ENCODE results near the gene MMAB.

Gene MMAB

DNA sequence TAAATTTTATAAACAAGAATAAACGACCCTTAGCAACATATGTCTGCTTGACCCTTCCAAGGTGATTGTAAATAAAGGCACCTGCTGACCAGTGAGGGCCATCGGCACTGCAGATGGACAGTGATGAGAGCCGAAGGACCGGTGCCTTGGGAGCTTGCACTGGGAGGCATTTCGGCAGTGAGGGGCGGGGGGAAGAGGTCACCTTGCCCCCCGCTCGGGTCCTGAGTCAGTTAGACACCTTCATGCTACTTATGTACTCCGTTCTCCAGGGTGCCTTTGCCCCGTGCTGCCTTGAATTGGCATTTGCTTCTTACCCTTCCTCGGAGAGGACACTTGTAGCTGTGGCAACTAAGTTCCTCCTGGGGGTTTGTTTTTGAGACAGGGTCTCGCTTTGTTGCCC, 23.0 kb downstream of the MMAB start:
- no peak overlapping the region for H3K4me2 ChIP-seq
- no peak overlapping the region for H3K9ac ChIP-seq
- no peaks in the 10 kb centered on the region for H3K9me3 ChIP-seq (replicated peaks in 1 of 11)
- no peak overlapping the region for H3K4me3 ChIP-seq
- no peaks in the 10 kb centered on the region for H3K36me3 ChIP-seq
- H3K4me1 ChIP-seq: peaks cover 3 to 23% (median 14%) of the 10 kb centered on the region in 10 experiments
- no peaks in the 10 kb centered on the region for H3K27me3 ChIP-seq
- TF ChIP-seq Cebpa-rat (IDR thresholded peaks at IDR 0.05): no peak
- peaks cover 0 to 18% (median 0%) of the 10 kb centered on the region in 11 experiments; a peak in 1 of 22 replicates for H4K20me1 ChIP-seq
- H3K27ac ChIP-seq: no peak overlapping the region

DNA sequence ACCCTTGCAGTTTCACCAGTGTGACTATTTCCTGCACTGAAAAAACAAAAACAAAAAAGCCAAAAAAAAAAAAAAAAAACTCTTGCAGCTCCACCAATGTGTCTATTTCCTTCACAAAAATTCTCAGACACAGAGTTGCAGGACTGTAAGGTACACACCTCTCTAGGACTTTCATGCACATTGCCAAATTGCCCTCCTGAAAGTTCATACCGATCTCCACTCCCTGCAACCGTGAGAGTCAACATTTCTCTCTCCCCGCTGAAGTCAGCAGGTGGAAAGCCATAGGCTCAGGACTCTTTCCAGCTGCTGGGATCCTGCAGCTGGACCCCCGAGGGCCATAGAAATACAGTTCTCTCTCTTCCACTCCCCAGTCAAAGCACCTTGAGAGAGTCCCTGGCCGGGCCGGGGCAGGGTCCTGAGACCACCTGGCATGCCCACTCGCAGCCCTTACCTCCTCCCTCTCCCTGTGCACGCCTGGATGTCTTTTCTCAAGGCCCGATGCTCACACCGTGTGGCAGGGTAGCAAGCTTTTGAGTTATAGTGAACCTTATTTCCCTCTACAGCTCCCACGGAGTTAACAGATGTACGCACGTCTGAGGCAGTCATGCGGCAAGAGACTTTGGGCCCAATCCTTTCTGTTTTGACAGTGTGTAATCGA, 23.6 kb downstream of the MMAB start:
- Histone ChIP-seq H3K4me3 (no peak overlapping the region), H3K9me3 (replicated peaks in 1 of 11) (no peaks in the 10 kb centered on the region), H3K4me2 (no peak overlapping the region), H3K27ac (no peak overlapping the region), H3K4me1 (peaks cover 8 to 28% (median 19%) of the 10 kb centered on the region in 10 experiments), H3K36me3 (no peaks in the 10 kb centered on the region), H4K20me1 (peaks cover 0 to 17% (median 0%) of the 10 kb centered on the region in 11 experiments; a peak in 1 of 22 replicates), H3K27me3 (no peaks in the 10 kb centered on the region), H3K9ac (no peak overlapping the region)
- no peak for TF ChIP-seq Cebpa-rat (IDR thresholded peaks at IDR 0.05)

DNA sequence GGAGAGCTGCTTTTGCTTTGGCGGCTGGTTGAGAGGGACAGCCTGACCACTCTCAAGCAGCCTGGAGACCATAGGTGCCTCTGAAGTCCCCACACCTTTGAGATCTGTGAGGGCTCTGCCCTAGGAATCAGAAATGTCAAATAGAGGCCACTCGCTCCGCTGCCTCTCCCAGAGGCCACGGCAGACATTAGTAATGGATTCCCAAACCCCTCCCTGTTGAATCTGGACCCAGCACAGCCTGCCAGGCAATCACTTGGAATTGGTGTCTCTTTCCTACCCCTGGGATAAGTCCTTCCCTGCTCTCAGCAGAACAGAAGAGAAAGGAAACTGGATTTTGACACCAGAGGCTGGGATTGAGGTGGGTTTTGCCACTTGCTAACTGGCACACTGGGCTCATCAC, 25.0 kb downstream of the MMAB start:
- H3K9me3 ChIP-seq (replicated peaks in 1 of 11): no peaks in the 10 kb centered on the region
- peaks cover 12 to 32% (median 22%) of the 10 kb centered on the region in 10 experiments for H3K4me1 ChIP-seq
- no peak overlapping the region for H3K4me3 ChIP-seq
- no peaks in the 10 kb centered on the region for H3K36me3 ChIP-seq
- peak overlapping the region in 5 of 11 experiments; percentile 33 to 56 (median 49); a peak in 3 of 22 replicates for H3K4me2 ChIP-seq
- H3K27ac ChIP-seq: no peak overlapping the region
- TF ChIP-seq Cebpa-rat (IDR thresholded peaks at IDR 0.05): no peak
- H3K27me3 ChIP-seq: no peaks in the 10 kb centered on the region
- 0 out of 22 replicates have a peak, but pooled peaks cover 0 to 5% (median 0%) of the 10 kb centered on the region in 11 experiments for H4K20me1 ChIP-seq
- H3K9ac ChIP-seq: no peak overlapping the region

DNA sequence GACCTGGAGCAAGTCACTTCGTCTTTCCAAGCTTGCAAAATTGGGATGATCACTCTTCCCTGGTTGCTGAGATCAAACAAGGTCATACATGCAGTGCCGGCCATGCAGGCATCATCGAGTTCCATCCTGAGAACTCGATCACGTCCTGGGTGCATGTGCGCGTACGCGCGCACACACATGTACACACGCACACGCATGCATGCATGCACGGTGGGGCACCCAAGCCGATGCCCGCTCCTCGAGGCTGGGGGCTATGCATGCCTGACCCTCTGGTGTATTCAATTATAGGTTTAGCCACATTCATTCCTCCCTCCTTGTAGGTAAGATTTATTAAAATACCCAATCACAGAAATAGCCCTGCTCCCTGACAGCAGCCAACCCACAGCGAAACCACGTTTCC, 26.0 kb downstream of the MMAB start:
- H4K20me1 ChIP-seq: no peaks in the 10 kb centered on the region
- H3K27me3 ChIP-seq: no peaks in the 10 kb centered on the region
- no peak overlapping the region for H3K27ac ChIP-seq
- no peaks in the 10 kb centered on the region for H3K9me3 ChIP-seq (replicated peaks in 1 of 11)
- H3K9ac ChIP-seq: no peak overlapping the region
- no peak overlapping the region for H3K4me3 ChIP-seq
- peaks cover 12 to 32% (median 22%) of the 10 kb centered on the region in 10 experiments for H3K4me1 ChIP-seq
- no peaks in the 10 kb centered on the region for H3K36me3 ChIP-seq
- H3K4me2 ChIP-seq: peak overlapping the region in 8 of 11 experiments; percentile 13 to 56 (median 38); a peak in 14 of 22 replicates
- no peak for TF ChIP-seq Cebpa-rat (IDR thresholded peaks at IDR 0.05)

DNA sequence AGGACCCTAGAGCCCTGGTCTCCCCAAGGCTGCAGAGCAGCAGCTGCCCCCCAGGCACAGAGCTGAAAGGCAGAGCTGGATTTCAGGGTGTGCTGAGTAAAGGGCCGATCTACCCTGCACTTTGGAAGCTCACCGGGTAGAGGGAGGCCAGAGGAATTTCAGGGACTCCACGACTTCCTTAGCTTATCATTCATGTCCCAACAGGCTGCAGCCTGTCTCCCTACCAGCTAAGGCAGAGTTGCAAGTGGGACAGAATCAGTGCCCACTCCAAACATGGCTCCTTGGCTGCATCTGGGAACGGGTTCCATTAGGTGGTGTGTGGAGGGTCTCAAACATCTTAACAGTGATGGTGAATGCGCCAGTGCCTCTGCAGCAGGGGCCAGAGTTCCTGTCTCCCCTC, 27.5 kb downstream of the MMAB start:
- no peak overlapping the region for H3K4me3 ChIP-seq
- H4K20me1 ChIP-seq: no peaks in the 10 kb centered on the region
- H3K9ac ChIP-seq: no peak overlapping the region
- H3K4me2 ChIP-seq: peak overlapping the region in 6 of 11 experiments; percentile 42 to 72 (median 62); a peak in 8 of 22 replicates
- no peak for TF ChIP-seq Cebpa-rat (IDR thresholded peaks at IDR 0.05)
- no peaks in the 10 kb centered on the region for H3K36me3 ChIP-seq
- no peaks in the 10 kb centered on the region for H3K9me3 ChIP-seq (replicated peaks in 1 of 11)
- H3K4me1 ChIP-seq: peaks cover 12 to 32% (median 22%) of the 10 kb centered on the region in 10 experiments
- no peaks in the 10 kb centered on the region for H3K27me3 ChIP-seq
- no peak overlapping the region for H3K27ac ChIP-seq

DNA sequence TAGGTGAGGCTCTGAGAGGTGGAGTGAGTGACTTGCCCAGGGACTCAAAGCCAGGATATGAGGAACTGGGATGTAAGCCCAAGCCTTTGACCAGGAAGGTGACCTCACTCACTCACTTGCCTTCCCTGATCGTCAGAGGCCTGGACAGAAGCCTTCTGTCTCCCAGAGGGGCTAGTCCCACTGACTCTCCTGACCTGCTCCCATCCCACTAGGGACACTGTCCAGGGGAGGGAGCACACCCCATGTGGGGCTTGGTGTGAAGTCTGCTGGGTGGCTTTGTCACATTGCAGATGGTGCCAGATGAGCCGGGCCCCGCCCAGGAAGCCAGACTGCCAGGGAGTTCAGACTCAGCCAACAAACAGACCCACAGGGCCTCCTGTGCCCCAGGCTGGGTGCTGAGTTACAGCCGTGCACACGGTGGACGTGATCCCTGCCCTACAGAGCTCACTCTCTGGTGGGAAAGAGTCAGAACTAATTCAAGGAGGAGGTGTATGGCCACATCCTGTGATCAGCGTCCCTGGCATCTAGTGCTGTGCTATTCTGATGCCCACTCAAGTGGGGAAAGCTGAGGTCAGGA, 28.3 kb downstream of the MMAB start:
- H3K36me3 ChIP-seq: no peaks in the 10 kb centered on the region
- H3K27me3 ChIP-seq: no peaks in the 10 kb centered on the region
- peak overlapping the region in 5 of 11 experiments; percentile 0 to 21 (median 7); a peak in 3 of 22 replicates for H3K27ac ChIP-seq
- H4K20me1 ChIP-seq: no peaks in the 10 kb centered on the region
- no peaks in the 10 kb centered on the region for H3K9me3 ChIP-seq (replicated peaks in 1 of 11)
- no peak for TF ChIP-seq Cebpa-rat (IDR thresholded peaks at IDR 0.05)
- H3K4me1 ChIP-seq: peaks cover 12 to 32% (median 22%) of the 10 kb centered on the region in 10 experiments
- H3K9ac ChIP-seq: peak overlapping the region in 2 of 11 experiments; percentile 8 to 25; a peak in 2 of 22 replicates
- H3K4me2 ChIP-seq: peak overlapping the region; percentile 42 to 72 (median 56)
- H3K4me3 ChIP-seq: no peak overlapping the region

DNA sequence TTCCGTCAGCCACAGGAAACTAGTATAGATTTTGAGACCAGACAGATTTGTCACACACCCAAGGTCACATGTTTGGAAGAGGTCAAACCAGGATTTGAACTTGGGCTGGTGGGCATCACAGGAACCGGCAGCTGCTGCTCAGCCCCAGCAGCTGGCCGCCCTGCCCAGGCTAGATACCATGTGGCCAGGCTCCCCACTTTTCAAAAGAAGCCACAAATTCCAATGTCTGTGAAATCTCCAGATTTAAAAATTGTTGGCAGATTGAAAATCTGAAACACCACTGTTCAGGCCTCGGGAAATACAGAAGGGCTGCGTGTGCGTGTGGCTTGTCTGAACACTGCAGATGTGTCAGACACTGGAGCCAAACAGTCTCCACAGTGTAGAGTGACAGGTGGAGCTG, 30.4 kb downstream of the MMAB start:
- H4K20me1 ChIP-seq: no peaks in the 10 kb centered on the region; a peak in 2 of 22 replicates
- no peak for TF ChIP-seq Cebpa-rat (IDR thresholded peaks at IDR 0.05)
- no peaks in the 10 kb centered on the region for H3K9me3 ChIP-seq (replicated peaks in 1 of 11)
- H3K9ac ChIP-seq: no peak overlapping the region
- no peak overlapping the region for H3K4me2 ChIP-seq
- H3K27ac ChIP-seq: no peak overlapping the region
- peaks cover 12 to 24% (median 20%) of the 10 kb centered on the region in 10 experiments for H3K4me1 ChIP-seq
- H3K27me3 ChIP-seq: no peaks in the 10 kb centered on the region
- H3K4me3 ChIP-seq: no peak overlapping the region
- H3K36me3 ChIP-seq: no peaks in the 10 kb centered on the region

DNA sequence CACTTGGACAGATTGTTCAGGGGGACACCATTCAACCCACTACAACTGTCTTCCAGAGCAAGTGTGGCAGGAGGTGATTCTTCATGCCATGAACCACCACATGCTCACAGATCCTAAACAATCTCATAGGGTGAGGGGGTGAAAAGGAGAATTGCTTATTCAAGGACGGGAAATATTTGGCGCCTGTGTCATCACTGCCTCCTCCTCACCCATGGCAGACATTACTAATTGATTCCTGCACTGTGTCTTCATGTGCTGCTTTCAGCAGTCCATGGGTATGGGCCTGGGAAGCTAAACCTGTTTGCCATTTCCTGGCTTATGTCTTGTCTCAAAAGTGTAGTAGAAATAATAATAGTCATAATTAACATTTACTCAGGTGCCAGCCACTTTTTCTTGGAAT, 31.3 kb downstream of the MMAB start:
- Histone ChIP-seq H3K4me1 (peaks cover 11 to 15% (median 12%) of the 10 kb centered on the region in 10 experiments), H3K27ac (no peak overlapping the region), H3K9ac (no peak overlapping the region), H3K27me3 (no peaks in the 10 kb centered on the region), H3K36me3 (no peaks in the 10 kb centered on the region; a peak in 1 of 22 replicates), H3K4me2 (no peak overlapping the region), H3K9me3 (replicated peaks in 1 of 11) (no peaks in the 10 kb centered on the region), H4K20me1 (peaks cover 0 to 3% (median 0%) of the 10 kb centered on the region in 11 experiments; a peak in 2 of 22 replicates), H3K4me3 (no peak overlapping the region)
- TF ChIP-seq Cebpa-rat (IDR thresholded peaks at IDR 0.05): no peak

DNA sequence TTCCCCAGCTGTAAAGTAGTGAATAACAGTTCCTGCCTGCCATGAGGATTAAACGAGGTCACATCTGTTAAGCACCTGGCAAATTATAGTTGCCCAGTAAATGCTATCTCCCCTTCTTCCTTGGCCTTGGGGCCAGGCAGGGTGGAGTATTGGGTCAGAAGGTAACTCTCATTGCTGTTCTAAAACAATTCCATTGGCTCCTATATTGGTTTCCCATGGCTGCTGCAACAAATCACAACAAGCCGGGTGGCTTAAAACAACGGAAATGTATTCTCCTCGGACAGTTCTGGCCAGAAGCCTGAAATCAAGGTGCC, 31.9 kb downstream of the MMAB start:
- H3K9me3 ChIP-seq (replicated peaks in 1 of 11): no peaks in the 10 kb centered on the region
- H3K4me1 ChIP-seq: peaks cover 11 to 15% (median 12%) of the 10 kb centered on the region in 10 experiments
- H3K27me3 ChIP-seq: no peaks in the 10 kb centered on the region
- no peak overlapping the region for H3K27ac ChIP-seq
- peaks cover 0 to 5% (median 0%) of the 10 kb centered on the region in 11 experiments; a peak in 2 of 22 replicates for H4K20me1 ChIP-seq
- H3K9ac ChIP-seq: no peak overlapping the region
- H3K4me3 ChIP-seq: no peak overlapping the region
- TF ChIP-seq Cebpa-rat (IDR thresholded peaks at IDR 0.05): no peak
- H3K4me2 ChIP-seq: no peak overlapping the region
- peaks cover 0 to 4% (median 0%) of the 10 kb centered on the region in 11 experiments; a peak in 1 of 22 replicates for H3K36me3 ChIP-seq
